ENCODE data around the gene PARVA.

GRCh38 chr11:12449961-12450715, 72.8 kb downstream of the PARVA start:
- TF ChIP-seq MBD2 (IDR thresholded peaks at IDR 0.05; ENCODE audit: borderline replicate concordance, low read depth) (no peak), MEIS2 (IDR thresholded peaks at IDR 0.05; ENCODE audit: partially characterized antibody) (no peak), CTCF (IDR thresholded peaks at IDR 0.05 in 2 of 3, conservative IDR thresholded peaks at IDR 0.05 in 1 of 3; ENCODE audit: insufficient read depth in 2 of 3, low read depth in 1 of 3, low read length in 3 of 3) (no peak), ATF1 (CRISPR knock-in tag; IDR thresholded peaks at IDR 0.05) (no peak), ATF1 (tag; IDR thresholded peaks at IDR 0.05) (no peak), NFRKB (IDR thresholded peaks at IDR 0.05; ENCODE audit: low read depth) (no peak), BACH1 (tag; IDR thresholded peaks at IDR 0.05) (no peak), ZNF263 (CRISPR knock-in tag; IDR thresholded peaks at IDR 0.05; ENCODE audit: borderline replicate concordance) (no peak), ZNF785 (CRISPR knock-in tag; IDR thresholded peaks at IDR 0.05) (no peak), RFX5 (IDR thresholded peaks at IDR 0.05; ENCODE audit: low read depth, low read length) (no peak), ZNF324 (CRISPR knock-in tag; IDR thresholded peaks at IDR 0.05) (no peak)

All from K562 (cell line).